ENCODE measurements around the gene PLK4.
"Not testable (repeated sequence)": the region's sequence is repeated elsewhere in the genome, so short reads cannot be mapped to it uniquely, and the experiment has no call there.

PLK4 gene

GRCh38 chr4:127880763-127881562 is at the start of gene PLK4:
TSS of gene PLK4 (plus strand) at chr4:127880893. CDS start at chr4:127881135, 242 bp downstream.
- peak; percentile 91 for DNase-seq (ENCODE audit: low spot score)
- FAIRE-seq: peak; percentile 72

DNA sequence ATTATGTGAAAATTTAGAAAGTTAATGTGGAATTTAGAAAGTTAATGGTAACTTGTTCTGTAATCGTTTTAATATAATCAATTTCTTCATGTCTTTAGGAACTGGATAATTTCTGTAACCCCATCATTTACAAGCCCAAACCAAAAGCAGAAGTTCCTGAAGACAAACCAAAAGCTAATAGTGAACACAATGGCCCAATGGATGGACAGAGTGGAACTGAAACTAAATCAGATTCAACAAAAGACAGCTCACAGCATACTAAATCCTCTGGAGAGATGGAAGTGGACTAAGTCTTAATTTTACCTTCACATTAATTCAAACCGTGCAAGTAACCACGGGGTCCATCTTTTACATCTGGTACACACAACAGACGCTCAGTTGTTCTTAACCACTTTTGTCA is 48.1 kb upstream of the PLK4 start:
- DNase-seq (ENCODE audit: low spot score): no peak
- FAIRE-seq: no peak

GRCh38 chr4:127843704-127844600 is 36.7 kb upstream of the PLK4 start:
- DNase-seq (ENCODE audit: low spot score) (no peak), FAIRE-seq (no peak)

- DNase-seq (ENCODE audit: low spot score) (no peak), FAIRE-seq (no peak)
These were observed 36.0 kb upstream of the PLK4 start for GRCh38 chr4:127844601-127845116.

DNA sequence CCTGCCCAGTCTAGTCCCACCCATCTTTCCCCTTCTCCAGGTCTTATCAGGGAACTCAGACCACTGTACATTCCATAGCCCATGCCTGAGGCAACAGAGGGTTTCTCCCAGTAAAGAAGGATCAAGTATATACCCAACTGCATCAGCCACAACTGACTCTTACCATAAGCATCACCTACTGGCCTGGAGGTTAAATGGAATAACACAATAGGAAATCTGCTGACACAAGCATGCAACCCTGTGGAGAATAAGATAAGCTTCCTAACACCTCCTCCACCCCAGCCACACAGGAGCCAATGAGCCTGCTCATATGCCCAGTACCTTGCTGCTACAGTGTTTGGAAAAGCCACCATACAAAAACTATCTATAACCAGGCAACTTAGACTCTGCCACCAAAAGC is 34.6 kb upstream of the PLK4 start:
- FAIRE-seq (no peak), DNase-seq (ENCODE audit: low spot score) (no peak)

DNA sequence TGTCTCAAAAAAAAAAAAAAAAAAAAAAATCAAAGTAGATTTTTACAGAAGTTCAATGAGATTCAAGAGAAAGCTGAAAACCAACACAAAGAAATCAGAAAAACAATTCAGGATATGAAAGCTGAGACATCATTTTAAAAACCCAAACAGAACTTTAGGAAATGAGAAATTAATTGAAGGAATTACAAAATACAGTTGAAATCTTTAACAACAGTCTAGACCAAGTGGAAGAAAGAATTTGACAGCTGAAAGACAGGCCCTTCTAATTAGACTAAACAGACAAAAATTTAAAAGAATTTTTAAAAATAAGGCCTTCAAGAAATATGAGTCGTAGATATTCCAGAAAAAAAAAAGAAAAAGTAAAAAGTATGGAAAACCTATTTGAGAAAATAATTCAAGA is 33.9 kb upstream of the PLK4 start:
- FAIRE-seq (no peak), DNase-seq (ENCODE audit: low spot score) (no peak)

GRCh38 chr4:127849505-127850234 is 31.0 kb upstream of the PLK4 start:
- FAIRE-seq: no peak

GRCh38 chr4:127852661-127853060 is 28.0 kb upstream of the PLK4 start:
- DNase-seq (ENCODE audit: low spot score) (no peak), FAIRE-seq (no peak)

More at GRCh38 chr4:127849505-127850234, 31.0 kb upstream of the PLK4 start:
- DNase-seq (ENCODE audit: low spot score): no peak

DNA sequence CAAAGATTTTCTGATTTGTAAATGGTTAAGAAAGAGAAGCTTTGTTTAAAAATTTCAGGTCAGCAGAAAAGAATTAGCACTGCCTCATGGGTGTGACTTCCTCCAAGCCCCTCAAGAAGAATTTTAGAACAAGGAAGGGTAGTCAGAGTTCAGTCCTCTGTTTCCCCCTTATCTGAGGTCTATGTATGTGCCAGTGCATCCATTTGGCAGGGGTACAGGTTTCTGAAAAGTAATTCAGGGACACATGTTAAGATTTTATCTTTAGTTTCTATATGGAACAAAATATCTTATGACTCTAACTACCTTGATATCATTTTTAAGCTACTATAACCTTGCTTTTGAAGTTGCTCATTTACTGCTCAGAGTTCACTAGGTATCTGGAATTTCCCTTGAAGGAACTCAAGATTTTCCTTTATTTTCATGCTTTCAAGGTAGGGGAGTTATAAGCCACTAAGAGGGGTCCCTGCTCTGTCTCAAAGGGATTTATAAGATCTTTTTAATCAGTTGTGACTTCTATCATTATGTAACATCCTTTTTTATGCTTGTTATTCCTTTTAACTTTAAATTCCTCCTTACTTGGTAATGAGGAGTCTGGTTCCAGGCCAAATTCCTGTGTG is 24.4 kb upstream of the PLK4 start:
- no peak for FAIRE-seq
- no peak for DNase-seq (ENCODE audit: low spot score)

DNA sequence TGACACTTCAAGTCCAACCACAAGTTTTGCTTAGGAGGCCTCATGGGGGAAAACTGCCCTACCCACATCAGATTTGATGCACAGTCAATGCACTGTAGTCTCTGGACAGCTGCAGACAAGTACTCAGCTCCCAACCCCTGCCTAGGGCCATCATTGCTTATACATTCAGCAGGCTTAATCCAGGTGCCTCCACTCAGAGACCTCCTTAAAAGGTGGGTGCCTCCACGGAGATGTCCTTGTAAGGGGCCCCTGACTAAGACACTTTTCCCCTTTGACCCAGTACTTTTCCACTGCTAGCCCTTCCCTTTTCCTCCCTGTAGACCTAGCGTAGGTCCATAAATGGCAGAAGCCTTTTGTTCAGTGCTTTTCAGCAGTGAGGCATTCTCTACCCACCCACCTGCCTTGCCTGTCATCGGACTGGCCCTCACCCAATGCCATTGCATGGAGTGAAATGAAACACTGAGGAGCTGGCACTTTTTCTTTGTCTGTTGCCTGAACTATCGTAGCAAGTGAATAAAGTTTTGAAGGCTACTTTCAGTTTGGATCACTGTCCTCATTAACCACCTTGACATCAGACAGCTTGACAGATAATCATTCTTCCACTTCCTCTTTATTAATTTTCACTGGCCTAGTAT is 23.8 kb upstream of the PLK4 start:
- no peak for FAIRE-seq
- DNase-seq (ENCODE audit: low spot score): peak; percentile 17

DNA sequence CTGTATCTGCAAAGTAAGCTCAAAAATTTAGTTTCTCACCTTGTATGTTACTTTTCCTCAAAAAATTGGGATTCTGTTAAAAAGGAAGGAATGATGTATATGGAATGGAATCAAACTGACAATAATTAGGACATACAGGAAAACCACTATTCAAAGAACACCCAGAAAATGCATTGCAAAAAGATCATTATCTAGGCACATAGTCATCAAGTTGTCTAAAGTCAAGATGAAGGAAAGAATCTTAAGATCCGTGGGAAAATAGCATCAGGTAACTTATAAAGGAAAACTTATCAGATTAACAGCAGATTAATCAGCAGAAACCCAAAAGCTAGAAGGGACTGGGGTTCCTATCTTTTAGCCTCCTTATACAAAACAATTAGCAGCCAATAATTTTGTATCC is 23.1 kb upstream of the PLK4 start:
- no peak for DNase-seq (ENCODE audit: low spot score)
- no peak for FAIRE-seq

GRCh38 chr4:127868196-127868595 is 12.5 kb upstream of the PLK4 start:
- DNase-seq (ENCODE audit: low spot score): no peak
- FAIRE-seq: no peak

DNA sequence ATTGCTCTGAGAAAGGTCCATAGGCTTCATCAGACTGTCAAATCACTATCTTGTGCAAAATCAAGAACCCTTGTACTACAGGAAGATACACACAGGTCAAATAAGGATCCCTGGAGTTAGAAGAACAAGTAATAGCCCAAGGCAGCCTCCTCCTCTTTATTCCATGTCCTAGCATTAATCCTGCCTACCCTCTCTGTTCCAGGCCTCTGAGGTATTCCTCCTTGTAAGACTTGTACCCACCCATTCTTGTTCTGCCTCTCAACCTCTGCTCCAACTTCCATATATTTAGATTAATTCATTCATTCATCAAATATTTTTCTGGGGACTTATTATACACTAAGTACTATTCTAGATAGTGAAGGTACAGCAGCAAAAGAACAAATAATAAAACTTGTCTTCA is 10.4 kb upstream of the PLK4 start:
- FAIRE-seq: no peak
- DNase-seq (ENCODE audit: low spot score): no peak

- FAIRE-seq (no peak), DNase-seq (ENCODE audit: low spot score) (no peak)
These were observed 10.0 kb upstream of the PLK4 start for GRCh38 chr4:127870688-127871087.

DNA sequence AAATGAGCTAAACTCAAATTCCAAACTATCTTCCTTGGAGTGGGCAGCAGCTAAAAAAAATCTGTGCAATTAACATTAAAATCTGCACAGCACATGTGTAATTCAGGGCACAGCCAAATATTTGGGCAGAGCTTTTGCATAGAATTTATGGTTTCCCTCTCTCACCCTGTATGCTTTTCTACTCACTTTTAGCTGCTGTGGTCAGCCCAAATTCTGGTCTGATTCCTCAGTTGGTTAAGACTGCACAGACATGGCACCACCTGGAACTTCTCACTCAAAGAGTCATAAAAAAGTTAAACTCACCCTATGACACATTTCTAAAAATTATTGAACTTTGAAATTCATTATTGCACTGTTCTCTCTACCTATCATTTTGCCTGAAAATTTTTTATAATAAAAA is 4.9 kb upstream of the PLK4 start:
- FAIRE-seq: no peak
- DNase-seq (ENCODE audit: low spot score): no peak

GRCh38 chr4:127881563-127881864 is 821 bp downstream of the PLK4 start:
- no peak for FAIRE-seq

DNA sequence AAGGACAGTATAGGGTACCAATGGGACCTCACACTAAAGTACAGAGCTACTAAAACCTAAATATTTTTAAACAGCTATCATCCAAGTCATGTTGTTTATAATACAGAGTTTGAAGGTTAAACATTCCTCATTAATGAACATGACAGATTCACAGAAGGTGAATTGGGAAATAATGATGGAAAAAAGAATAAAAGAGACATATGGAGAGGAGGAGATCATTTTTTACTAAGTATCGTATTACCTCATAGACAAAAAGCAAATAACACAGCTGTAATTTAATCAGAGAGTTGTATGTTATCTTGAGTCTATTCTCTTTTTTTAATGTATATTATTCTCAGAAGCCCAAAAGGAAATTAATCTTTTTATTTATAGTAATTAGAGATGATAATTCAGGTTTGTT is 7.9 kb downstream of the PLK4 start:
- no peak for DNase-seq (ENCODE audit: low spot score)
- FAIRE-seq: no peak

More at GRCh38 chr4:127881563-127881864, 821 bp downstream of the PLK4 start:
- no peak for DNase-seq (ENCODE audit: low spot score)

- DNase-seq (ENCODE audit: low spot score) (no peak), FAIRE-seq (no peak)
These were observed 9.2 kb downstream of the PLK4 start for GRCh38 chr4:127889903-127890302.

DNA sequence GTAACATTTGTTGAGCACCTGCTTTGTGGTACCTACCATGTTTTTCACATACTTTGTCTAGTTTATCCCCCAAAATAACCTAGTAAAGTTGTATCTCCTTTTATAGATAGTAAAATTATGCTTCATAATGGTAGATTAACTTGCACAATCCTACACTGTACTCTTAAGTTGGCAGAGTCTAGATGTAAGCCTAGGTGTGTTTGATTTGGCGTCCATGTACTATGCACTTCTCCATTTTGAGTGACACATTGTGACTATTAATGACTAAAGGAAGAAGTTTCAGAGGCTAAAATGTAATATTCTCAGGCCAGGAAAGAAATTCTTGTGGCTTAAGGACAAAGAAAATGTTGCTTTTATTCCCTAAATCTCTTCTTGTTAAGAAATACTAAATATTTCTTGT is 15.4 kb downstream of the PLK4 start:
- no peak for DNase-seq (ENCODE audit: low spot score)
- no peak for FAIRE-seq

DNA sequence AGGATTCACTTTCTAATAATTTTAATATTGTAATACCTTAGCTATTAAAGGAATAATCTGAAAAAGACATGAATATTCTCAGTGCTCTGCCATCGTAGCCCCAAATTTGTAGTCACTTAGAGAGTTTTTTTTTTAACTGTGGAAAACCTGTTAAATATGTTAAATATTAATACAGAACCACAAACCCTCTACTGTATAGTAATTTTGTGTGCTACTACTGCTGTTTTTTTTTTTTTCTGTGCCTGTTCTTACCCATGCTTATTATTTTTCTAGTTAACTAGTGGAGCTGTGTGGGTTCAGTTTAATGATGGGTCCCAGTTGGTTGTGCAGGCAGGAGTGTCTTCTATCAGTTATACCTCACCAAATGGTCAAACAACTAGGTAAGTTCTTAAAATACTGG is 15.8 kb downstream of the PLK4 start:
- no peak for FAIRE-seq
- no peak for DNase-seq (ENCODE audit: low spot score)

GRCh38 chr4:127899682-127900081 is 19.0 kb downstream of the PLK4 start:
- DNase-seq (ENCODE audit: low spot score); FAIRE-seq: not testable (repeated sequence)

Measured in RCC 7860 (cell line).